HG03097 (cell line): ENCODE data around the gene TSPAN31.
A peak's percentile ranks its signal among the peaks of the same experiment; 100 is the strongest.
"Not testable (repeated sequence)": the region's sequence is repeated elsewhere in the genome, so short reads cannot be mapped to it uniquely, and the experiment has no call there.

Source experiments
- ATAC-seq: cut with Tn5 transposase; IDR thresholded peaks from one replicate; pipeline ENCODE4 v1.9.1; 2021; ENCODE audit not compliant: unreplicated experiment, low FRiP score

Gene TSPAN31

GRCh38 chr12:57744777-57745484 is at the start of gene TSPAN31:
TSPAN31 (plus strand) TSS chr12:57745039; CDS start chr12:57745155, 116 bp downstream.
- ATAC-seq = peak; percentile 62

- ATAC-seq = no peak
Observed at GRCh38 chr12:57695770-57696432, 48.9 kb upstream of the TSPAN31 start.

GRCh38 chr12:57697076-57697475 is 47.8 kb upstream of the TSPAN31 start:
- ATAC-seq = no peak

GRCh38 chr12:57698414-57698813 is 46.4 kb upstream of the TSPAN31 start:
- ATAC-seq = no peak

- no peak for ATAC-seq
Observed at GRCh38 chr12:57700317-57700716, 44.5 kb upstream of the TSPAN31 start.

GRCh38 chr12:57707250-57707649 is 37.6 kb upstream of the TSPAN31 start:
- no peak for ATAC-seq

GRCh38 chr12:57708296-57708695 is 36.5 kb upstream of the TSPAN31 start:
- ATAC-seq = no peak

- ATAC-seq = no peak
Observed at GRCh38 chr12:57712701-57713100, 32.1 kb upstream of the TSPAN31 start.

- no peak for ATAC-seq
Observed at GRCh38 chr12:57713209-57713608, 31.6 kb upstream of the TSPAN31 start.

- not testable (repeated sequence) for ATAC-seq
Observed at GRCh38 chr12:57715036-57715748, 29.6 kb upstream of the TSPAN31 start.

- no peak for ATAC-seq
Observed at GRCh38 chr12:57715786-57716185, 29.1 kb upstream of the TSPAN31 start.

GRCh38 chr12:57716305-57716704 is 28.5 kb upstream of the TSPAN31 start:
- ATAC-seq = no peak

GRCh38 chr12:57717131-57717530 is 27.7 kb upstream of the TSPAN31 start:
- no peak for ATAC-seq

- no peak for ATAC-seq
Observed at GRCh38 chr12:57717846-57718640, 26.8 kb upstream of the TSPAN31 start.

GRCh38 chr12:57718641-57719528 is 26.0 kb upstream of the TSPAN31 start:
- ATAC-seq = no peak

- no peak for ATAC-seq
Observed at GRCh38 chr12:57719777-57720605, 24.8 kb upstream of the TSPAN31 start.

GRCh38 chr12:57720606-57721595 is 23.9 kb upstream of the TSPAN31 start:
- no peak for ATAC-seq
